ENCODE results near the gene OR4F6.

OR4F6 gene

GRCh38 chr15:101804375-101804774 is 1.1 kb downstream of the OR4F6 start:
- DNase-seq, result no peak

DNA sequence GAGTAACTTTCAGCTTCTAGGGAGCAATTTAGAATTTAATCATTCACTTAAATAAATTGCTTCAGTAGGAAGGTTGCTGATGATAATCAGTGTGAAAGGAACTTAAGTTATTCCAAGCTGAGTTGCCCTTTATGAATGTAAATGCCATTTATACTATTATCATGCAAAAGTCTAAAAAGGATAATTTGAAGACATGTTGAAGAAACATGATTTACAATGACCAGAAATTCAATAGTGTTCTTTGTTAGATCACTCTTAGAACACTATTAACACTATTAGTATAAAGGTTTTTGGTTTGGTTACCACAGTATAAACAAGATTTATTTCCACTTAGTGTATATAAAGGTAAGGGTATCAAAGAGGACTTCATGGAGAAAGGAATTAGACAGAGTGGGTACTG is 1.6 kb downstream of the OR4F6 start:
- no peak for DNase-seq

DNA sequence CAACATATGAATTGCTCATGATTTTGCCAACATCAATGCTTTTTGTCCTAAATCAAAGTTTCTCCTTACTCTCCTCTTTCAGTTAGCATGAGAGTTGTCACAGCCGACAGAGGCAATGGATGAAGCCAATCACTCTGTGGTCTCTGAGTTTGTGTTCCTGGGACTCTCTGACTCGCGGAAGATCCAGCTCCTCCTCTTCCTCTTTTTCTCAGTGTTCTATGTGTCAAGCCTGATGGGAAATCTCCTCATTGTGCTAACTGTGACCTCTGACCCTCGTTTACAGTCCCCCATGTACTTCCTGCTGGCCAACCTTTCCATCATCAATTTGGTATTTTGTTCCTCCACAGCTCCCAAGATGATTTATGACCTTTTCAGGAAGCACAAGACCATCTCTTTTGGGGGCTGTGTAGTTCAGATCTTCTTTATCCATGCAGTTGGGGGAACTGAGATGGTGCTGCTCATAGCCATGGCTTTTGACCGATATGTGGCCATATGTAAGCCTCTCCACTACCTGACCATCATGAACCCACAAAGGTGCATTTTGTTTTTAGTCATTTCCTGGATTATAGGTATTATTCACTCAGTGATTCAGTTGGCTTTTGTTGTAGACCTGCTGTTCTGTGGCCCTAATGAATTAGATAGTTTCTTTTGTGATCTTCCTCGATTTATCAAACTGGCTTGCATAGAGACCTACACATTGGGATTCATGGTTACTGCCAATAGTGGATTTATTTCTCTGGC is 2.5 kb downstream of the OR4F6 start:
- DNase-seq, result no peak

DNA sequence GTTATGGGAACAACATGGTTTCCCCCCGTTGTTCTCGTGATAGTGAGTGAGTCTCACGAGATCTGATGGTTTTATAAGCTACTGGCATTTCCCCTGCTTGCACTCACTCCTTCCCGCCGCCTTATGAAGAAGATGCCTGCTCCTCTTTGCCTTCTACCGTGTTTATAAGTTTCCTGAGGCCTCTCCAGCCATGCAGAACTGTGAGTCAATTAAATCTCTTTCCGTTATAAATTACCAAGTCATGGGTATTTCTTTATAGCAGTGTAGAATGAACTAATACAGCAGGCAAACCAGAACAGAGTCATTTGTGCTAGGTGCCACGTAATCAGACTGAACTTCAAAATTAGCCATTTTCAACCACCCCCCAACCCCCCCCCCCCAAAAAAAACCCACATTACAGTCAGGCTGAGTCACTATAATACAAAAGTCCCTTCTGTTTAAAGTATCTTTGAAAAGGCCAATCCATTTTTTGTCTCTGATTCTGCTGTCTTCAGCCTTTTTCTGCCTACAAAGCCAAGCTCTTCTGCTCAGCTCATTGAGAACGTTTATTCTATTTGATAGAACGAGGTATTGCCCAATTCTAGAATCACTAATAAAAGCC is 4.1 kb downstream of the OR4F6 start:
- DNase-seq, result no peak

GRCh38 chr15:101808201-101808600 is 4.9 kb downstream of the OR4F6 start:
- DNase-seq, result no peak

- no peak for DNase-seq
These were observed 7.1 kb downstream of the OR4F6 start for GRCh38 chr15:101810456-101810855.

- DNase-seq, result no peak
These were observed 7.6 kb downstream of the OR4F6 start for GRCh38 chr15:101810876-101811275.

GRCh38 chr15:101811902-101812301 is 8.6 kb downstream of the OR4F6 start, which contains the start of gene OR4F15:
Gene OR4F15 (plus strand): TSS chr15:101812202. CDS start chr15:101818187, 5,985 bp downstream.
- no peak for DNase-seq

DNA sequence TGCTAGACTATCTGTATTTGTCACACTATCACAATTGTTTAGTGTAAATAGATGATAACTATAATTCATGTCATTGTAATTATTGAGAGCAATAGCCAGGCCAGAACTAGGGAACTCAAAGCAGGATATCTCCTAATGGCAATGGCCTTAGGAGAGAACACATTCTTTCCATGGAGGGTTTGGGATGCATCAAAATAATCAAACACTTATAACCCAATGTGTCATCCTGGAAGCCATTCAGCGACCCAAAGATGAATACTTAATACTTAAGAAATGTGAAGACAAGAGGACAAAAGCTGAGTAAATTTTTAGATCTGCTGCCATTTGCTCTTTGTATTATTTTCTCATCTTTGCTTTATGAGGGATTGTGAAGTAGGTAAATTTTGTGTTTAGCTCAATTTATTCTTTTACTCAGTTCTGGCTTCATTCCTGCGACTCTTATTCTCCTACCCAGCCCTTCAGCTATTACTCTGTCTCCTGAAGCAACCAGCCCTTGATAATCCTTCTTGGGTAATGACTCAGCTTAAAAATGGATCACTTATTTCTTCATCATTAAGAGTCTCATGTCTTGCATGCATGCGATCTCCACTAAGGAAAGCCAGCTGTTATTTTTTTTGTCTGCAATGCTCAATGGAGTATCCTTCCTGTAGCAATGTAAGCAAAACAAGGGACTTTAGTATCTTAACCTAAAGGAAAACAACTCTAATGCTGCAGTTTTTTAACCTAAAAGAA is 10.7 kb downstream of the OR4F6 start:
- DNase-seq, result no peak

DNA sequence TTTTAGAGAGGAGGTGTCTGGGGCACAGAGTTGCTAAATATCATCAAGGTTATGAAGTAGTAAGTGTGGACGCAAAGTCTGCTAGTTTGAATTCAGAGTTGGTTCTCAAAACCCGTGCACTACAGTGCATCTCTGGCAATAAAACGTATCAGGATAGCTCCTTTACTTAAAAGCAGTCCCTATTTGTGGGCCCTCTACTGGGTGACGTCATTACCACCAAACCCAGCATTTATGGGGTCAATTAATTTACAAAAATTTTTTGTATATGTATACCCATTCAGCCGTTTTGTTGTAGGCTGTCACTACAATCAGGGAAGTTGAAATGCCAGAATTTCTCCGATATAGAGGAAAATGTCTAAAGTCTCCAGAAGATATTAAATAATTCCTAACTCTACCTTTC is 17.5 kb downstream of the OR4F6 start:
- no peak for DNase-seq

GRCh38 chr15:101827257-101827656 is 23.9 kb downstream of the OR4F6 start:
- DNase-seq, result no peak

DNA sequence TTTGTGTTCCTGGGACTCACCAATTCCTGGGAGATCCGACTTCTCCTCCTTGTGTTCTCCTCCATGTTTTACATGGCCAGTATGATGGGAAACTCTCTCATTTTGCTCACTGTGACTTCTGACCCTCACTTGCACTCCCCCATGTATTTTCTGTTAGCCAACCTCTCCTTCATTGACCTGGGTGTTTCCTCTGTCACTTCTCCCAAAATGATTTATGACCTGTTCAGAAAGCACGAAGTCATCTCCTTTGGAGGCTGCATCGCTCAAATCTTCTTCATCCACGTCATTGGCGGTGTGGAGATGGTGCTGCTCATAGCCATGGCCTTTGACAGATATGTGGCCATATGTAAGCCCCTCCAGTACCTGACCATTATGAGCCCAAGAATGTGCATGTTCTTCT is 25.5 kb downstream of the OR4F6 start:
- no peak for DNase-seq

GRCh38 chr15:101841656-101842055 is 38.3 kb downstream of the OR4F6 start:
- DNase-seq, result no peak

- no peak for DNase-seq
These were observed 41.6 kb downstream of the OR4F6 start for GRCh38 chr15:101844916-101845315.

DNA sequence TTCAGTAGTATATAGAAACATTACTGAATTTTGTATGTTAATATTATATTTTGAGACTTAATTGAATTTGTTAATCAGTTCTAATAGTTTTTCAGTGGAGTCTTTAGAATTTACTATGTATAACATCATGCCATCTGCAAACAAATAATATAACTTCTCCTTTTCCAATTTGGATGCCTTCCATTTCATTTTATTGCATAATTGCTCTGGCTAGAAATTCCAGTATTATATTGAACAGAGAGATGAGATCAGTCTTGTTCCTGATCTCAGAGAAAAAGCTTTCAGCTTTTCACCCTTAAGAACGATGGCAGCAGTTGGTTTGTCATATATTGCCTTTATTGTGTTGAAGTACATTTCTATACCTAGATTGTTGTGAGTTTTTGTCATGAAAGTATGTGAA is 49.0 kb downstream of the OR4F6 start:
- no peak for DNase-seq
